Suprapubic skin (tissue), 4 donors: ENCODE data around the gene FRMD4A. TPM values are rescaled to one million over a fixed set of nuclear protein-coding genes. Genes with fewer than 3 reads are reported as not detected.

Experiments used
- DNase-seq, 2 donors: peaks; one replicate each; pipeline ENCODE4 v3.0.0-alpha.2; 2019; ENCODE audit warnings: low spot score in 2 of 2
- H3K27ac ChIP-seq: fragments of 200-600 bp; sonication (generic); one replicate; pipeline ENCODE4 v1.5.1; 2019
- H3K27me3 ChIP-seq: fragments of 200-600 bp; sonication (generic); one replicate; pipeline ENCODE4 v1.5.1; 2019
- H3K36me3 ChIP-seq: fragments of 200-600 bp; sonication (generic); one replicate; pipeline ENCODE4 v1.5.1; 2019
- H3K4me1 ChIP-seq: fragments of 200-600 bp; sonication (generic); one replicate; pipeline ENCODE4 v1.5.1; 2019
- H3K4me3 ChIP-seq: fragments of 200-600 bp; sonication (generic); one replicate; pipeline ENCODE4 v1.5.1; 2019; ENCODE audit warnings: mild to moderate bottlenecking
- H3K9me3 ChIP-seq: fragments of 200-600 bp; sonication (generic); one replicate; pipeline ENCODE4 v1.5.1; 2019
- EP300 ChIP-seq: sonication (generic); formaldehyde crosslinking; IDR thresholded peaks from one replicate; pipeline ENCODE4 v1.6.1; 2017; ENCODE audit warnings: antibody characterized with exemption
- POLR2A ChIP-seq, 2 donors: fragments of 450-650 bp; IDR thresholded peaks; one replicate each; pipeline ENCODE4 v1.6.1; 2017; ENCODE audit warnings: antibody characterized with exemption in 2 of 2, mild to moderate bottlenecking in 2 of 2, moderate library complexity in 2 of 2
- POLR2AphosphoS5 ChIP-seq, 3 donors: sonication (generic); formaldehyde crosslinking; IDR thresholded peaks; one replicate each; pipeline ENCODE4 v1.6.1; 2017; ENCODE audit warnings: antibody characterized with exemption in 3 of 3
- WGBS: methylation state at CpG from one replicate; pipeline ENCODE4 v1.1.5; 2018; 5-methylcytosine and 5-hydroxymethylcytosine counted together
- total RNA-seq, 4 donors: library from RNA; depleted of rRNA; stranded (reverse); fragments of >200 nt; gene quantifications; one replicate each; pipeline ENCODE4 v1.1.0, GENCODE V29; 2016
- TF ChIP-seq, protein P1 (sequence below), 2 donors: fragments of 200-600 bp in 1 of 2; fragments of 450-650 bp in 1 of 2; sonication (generic) in 1 of 2; IDR thresholded peaks; one replicate each; pipeline ENCODE4 v1.5.1; 2016 to 2019; ENCODE audit warnings: antibody characterized with exemption in 2 of 2, mild to moderate bottlenecking in 1 of 2, moderate library complexity in 1 of 2

FRMD4A gene
- total RNA-seq, 4 donors from 2014 or later, result 27.4 to 86.3 (median 58.0) TPM

DNA sequence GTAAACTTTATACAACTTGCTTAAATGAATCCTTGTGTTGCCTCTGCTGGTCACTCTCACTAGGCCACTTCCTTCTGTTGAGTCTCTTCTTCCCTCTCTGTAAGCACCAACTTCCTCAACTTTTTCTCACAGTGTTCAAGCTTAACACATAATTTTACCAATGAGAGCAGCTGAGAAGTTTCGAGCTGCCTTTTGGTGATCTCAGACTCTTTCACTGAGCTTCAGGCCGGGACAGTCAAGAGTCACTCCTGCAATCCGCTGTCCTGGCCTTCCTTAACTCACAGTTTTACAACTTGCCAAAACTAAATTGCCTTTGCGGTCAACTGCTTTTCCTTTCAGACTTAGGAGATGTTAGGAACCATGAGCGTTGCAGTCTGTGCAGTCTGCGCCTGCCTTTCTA lies 696.5 kb downstream of the FRMD4A start:
- Histone ChIP-seq H3K9me3 (no peaks in the 10 kb centered on the region), H3K4me3 (no peak overlapping the region), H3K36me3 (peaks cover 20% of the 10 kb centered on the region), H3K4me1 (no peaks in the 10 kb centered on the region), H3K27ac (no peak overlapping the region), H3K27me3 (no peaks in the 10 kb centered on the region)
- DNase-seq, result no peak
- TF ChIP-seq EP300 (no peak), POLR2A (IDR thresholded peaks at IDR 0.05) (no peak), POLR2AphosphoS5 (IDR thresholded peaks at IDR 0.05) (no peak)
- TF ChIP-seq, protein P1, sequence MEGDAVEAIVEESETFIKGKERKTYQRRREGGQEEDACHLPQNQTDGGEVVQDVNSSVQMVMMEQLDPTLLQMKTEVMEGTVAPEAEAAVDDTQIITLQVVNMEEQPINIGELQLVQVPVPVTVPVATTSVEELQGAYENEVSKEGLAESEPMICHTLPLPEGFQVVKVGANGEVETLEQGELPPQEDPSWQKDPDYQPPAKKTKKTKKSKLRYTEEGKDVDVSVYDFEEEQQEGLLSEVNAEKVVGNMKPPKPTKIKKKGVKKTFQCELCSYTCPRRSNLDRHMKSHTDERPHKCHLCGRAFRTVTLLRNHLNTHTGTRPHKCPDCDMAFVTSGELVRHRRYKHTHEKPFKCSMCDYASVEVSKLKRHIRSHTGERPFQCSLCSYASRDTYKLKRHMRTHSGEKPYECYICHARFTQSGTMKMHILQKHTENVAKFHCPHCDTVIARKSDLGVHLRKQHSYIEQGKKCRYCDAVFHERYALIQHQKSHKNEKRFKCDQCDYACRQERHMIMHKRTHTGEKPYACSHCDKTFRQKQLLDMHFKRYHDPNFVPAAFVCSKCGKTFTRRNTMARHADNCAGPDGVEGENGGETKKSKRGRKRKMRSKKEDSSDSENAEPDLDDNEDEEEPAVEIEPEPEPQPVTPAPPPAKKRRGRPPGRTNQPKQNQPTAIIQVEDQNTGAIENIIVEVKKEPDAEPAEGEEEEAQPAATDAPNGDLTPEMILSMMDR (IDR thresholded peaks at IDR 0.05), result no peak
- WGBS, result 84% methylated on average over 6 of the region's 6 CpGs

DNA sequence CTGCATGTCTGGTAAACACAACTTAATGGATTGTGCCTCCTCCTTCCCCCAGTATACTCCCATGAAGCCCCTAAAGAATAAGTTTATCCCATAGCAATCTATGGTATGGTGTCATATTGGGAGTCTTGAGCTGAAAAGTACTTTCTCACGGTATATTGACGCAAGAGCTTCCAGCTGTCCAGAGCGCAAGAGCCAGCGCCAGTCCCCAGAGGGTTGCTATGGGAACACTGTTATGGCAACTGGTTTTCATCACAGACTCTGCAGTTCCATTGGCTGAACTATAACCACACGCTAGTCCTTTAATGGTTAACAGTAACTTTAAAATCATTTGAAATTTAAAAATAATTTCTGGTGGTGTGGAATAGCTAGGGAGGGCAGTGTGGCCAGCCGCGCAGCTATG lies 697.0 kb downstream of the FRMD4A start:
- peaks cover 17% of the 10 kb centered on the region for H3K36me3 ChIP-seq
- H3K4me1 ChIP-seq, result no peaks in the 10 kb centered on the region
- H3K9me3 ChIP-seq, result no peaks in the 10 kb centered on the region
- H3K27ac ChIP-seq, result peak overlapping the region; percentile 10
- no peak overlapping the region for H3K4me3 ChIP-seq
- WGBS, result 83% methylated on average over 7 of the region's 7 CpGs
- TF ChIP-seq POLR2A (IDR thresholded peaks at IDR 0.05) (no peak), EP300 (no peak), POLR2AphosphoS5 (IDR thresholded peaks at IDR 0.05) (peak in 1 of 3 donors; percentile 25)
- DNase-seq, result no peak
- H3K27me3 ChIP-seq, result no peaks in the 10 kb centered on the region

GRCh38 chr10:13632884-13633440 lies 697.8 kb downstream of the FRMD4A start:
- Histone ChIP-seq H3K27me3 (no peaks in the 10 kb centered on the region), H3K9me3 (no peaks in the 10 kb centered on the region), H3K4me3 (no peak overlapping the region), H3K4me1 (no peaks in the 10 kb centered on the region), H3K27ac (peak overlapping the region; percentile 10), H3K36me3 (peaks cover 20% of the 10 kb centered on the region)
- DNase-seq, result no peak
- WGBS, result 86% methylated on average over 5 of the region's 5 CpGs
- TF ChIP-seq, protein P1 (IDR thresholded peaks at IDR 0.05), result no peak
- TF ChIP-seq EP300, result no peak
- no peak for TF ChIP-seq POLR2AphosphoS5 (IDR thresholded peaks at IDR 0.05)

GRCh38 chr10:13632440-13632839 lies 698.3 kb downstream of the FRMD4A start:
- Histone ChIP-seq H3K4me1 (no peaks in the 10 kb centered on the region), H3K4me3 (no peak overlapping the region), H3K27me3 (no peaks in the 10 kb centered on the region), H3K9me3 (no peaks in the 10 kb centered on the region), H3K36me3 (peaks cover 23% of the 10 kb centered on the region), H3K27ac (no peak overlapping the region)
- DNase-seq, result no peak
- TF ChIP-seq, protein P1 (IDR thresholded peaks at IDR 0.05), result no peak
- TF ChIP-seq POLR2AphosphoS5 (IDR thresholded peaks at IDR 0.05), result no peak
- no peak for TF ChIP-seq POLR2A (IDR thresholded peaks at IDR 0.05)
- TF ChIP-seq EP300, result no peak
- 82% methylated on average over 3 of the region's 3 CpGs for WGBS

DNA sequence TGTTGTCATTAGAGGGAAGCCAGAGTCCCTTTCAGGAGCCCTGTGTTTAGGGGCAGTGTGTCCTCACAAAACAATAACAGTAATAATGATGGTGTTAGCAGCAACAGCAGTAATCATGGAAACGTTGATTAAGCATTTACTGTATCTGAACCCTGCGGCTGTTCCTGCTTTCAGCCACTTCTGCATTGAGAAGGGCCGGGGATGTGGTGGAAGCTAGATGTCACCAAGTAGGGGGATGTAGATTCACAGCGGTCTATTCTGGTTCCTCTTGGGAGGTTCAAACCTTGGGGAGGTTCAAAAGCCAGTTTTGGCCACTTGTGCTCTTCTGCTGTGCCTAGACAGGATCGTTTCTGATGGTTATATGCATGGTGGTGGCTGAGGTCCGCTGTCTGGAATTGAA lies 699.1 kb downstream of the FRMD4A start:
- no peaks in the 10 kb centered on the region for H3K9me3 ChIP-seq
- no peak overlapping the region for H3K4me3 ChIP-seq
- TF ChIP-seq, protein P1 (IDR thresholded peaks at IDR 0.05), result no peak
- no peak for TF ChIP-seq EP300
- TF ChIP-seq POLR2AphosphoS5 (IDR thresholded peaks at IDR 0.05), result no peak
- TF ChIP-seq POLR2A (IDR thresholded peaks at IDR 0.05), result no peak
- H3K27ac ChIP-seq, result no peak overlapping the region
- no peak for DNase-seq
- peaks cover 28% of the 10 kb centered on the region for H3K36me3 ChIP-seq
- H3K4me1 ChIP-seq, result no peaks in the 10 kb centered on the region
- 89% methylated on average over 6 of the region's 6 CpGs for WGBS
- H3K27me3 ChIP-seq, result no peaks in the 10 kb centered on the region

DNA sequence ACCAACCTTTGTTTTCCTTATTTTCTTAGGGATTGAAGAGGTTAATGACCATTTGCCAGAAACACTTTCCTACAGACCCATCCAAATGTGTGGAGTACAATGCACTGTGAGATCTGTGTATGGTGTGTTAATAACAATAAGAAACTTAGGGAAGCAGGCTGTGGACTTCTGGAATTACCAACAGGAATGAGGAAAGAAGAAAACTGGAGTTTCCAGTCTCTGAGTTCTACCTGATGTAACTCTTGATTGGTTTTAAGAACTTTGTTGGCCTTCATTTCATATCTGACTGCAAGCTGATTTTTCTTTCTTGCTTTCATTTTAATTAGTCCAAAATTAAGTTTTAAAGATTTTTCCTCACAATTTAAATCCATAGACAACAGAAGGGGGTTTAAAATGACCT lies 700.5 kb downstream of the FRMD4A start:
- no peak for DNase-seq
- H3K4me3 ChIP-seq, result no peak overlapping the region
- H3K9me3 ChIP-seq, result no peaks in the 10 kb centered on the region
- H3K36me3 ChIP-seq, result peaks cover 28% of the 10 kb centered on the region
- H3K27ac ChIP-seq, result no peak overlapping the region
- TF ChIP-seq POLR2AphosphoS5 (IDR thresholded peaks at IDR 0.05) (no peak), EP300 (no peak), POLR2A (IDR thresholded peaks at IDR 0.05) (no peak)
- TF ChIP-seq, protein P1 (IDR thresholded peaks at IDR 0.05), result no peak
- H3K4me1 ChIP-seq, result no peaks in the 10 kb centered on the region
- H3K27me3 ChIP-seq, result no peaks in the 10 kb centered on the region
